ENCODE results near the gene LRRC4C. TPM values are rescaled to one million over a fixed set of nuclear protein-coding genes. Genes with fewer than 3 reads are reported as not detected.

Gene LRRC4C
- total RNA-seq, 1 donor from 2014 or later = not detected

GRCh38 chr11:41419901-41420300 is 39.6 kb downstream of the LRRC4C start:
- no peak for DNase-seq (ENCODE audit: low read depth)

- DNase-seq (ENCODE audit: low read depth) = no peak
These were observed 44.5 kb downstream of the LRRC4C start for GRCh38 chr11:41414771-41415440.

DNA sequence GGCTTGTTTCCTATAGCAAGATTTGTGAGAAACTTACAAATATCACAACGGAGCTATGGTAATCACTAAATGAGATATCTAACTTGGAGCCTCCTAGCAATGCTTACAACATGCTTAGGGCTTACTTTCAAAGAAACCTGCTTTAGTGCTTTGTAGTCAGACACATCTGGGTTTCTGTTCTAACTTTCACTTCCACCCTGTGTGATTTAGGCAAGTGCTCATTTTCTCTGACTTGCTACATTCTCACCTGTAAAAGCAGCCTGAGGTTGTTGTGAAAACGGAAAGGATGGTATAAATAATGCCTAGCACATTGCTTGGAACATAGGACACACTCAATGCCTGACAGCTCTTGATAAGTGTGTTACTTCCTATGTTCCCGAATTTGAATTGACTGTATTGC is 45.6 kb downstream of the LRRC4C start:
- DNase-seq (ENCODE audit: low read depth) = no peak

DNA sequence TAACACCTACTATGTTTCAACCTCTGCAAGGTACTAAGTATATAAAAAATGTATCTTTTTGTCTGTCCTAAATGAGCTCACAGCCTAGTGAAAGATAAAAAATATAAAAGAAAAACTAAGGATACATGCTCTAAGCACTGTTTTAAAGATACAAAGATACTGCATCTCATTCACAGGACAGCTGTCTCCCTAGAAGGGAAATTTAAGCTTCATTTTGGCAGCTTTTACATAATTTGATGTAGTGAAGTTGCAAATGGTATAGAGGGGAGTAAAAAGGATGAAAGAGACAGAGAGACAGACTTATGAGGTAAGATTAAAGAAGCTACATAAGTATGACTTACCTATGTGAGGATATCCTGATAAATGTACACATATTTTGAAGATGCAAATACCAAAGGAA is 53.6 kb downstream of the LRRC4C start:
- DNase-seq (ENCODE audit: low read depth) = no peak

GRCh38 chr11:41404109-41404508 is 55.3 kb downstream of the LRRC4C start:
- DNase-seq (ENCODE audit: low read depth) = no peak

DNA sequence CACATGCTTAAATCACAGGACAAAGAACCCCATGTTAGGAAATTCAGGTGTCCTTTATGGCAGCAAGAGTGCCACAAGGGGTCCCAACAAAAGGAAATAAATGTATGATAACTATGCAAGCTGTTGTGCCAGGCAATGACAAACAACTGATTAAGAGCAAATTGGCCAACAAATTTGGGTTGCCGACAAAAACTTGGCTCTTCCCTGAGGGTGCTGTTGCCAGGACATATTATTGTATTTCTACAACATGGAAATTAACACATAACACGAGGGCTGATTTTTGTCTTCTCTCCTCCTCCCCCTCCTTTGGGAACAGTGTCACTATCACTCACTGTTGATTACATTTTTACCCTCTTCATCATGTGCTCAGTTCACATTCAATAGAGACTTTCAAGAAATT is 56.0 kb downstream of the LRRC4C start:
- no peak for DNase-seq (ENCODE audit: low read depth)

- no peak for DNase-seq (ENCODE audit: low read depth)
These were observed 58.6 kb downstream of the LRRC4C start for GRCh38 chr11:41400819-41401382.

DNA sequence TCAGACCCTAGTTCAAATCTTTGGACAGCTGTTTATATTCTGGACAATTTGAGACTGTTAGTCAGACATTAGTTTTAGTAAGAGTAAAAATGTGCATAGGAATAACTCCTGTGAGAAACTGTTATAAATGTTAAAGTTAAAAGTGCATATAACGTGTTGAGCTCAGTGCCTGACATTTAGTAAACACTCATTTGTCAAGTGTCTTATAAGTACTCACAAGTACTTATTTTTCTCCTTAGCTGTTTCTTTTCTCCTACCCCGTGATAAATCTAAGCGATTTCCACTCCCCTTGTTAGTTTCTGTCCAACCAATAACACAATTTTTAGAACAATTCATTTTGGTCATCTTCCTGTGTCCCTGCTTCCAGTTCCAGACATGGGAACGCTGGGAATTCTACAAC is 59.3 kb downstream of the LRRC4C start:
- DNase-seq (ENCODE audit: low read depth) = no peak

GRCh38 chr11:41399323-41399722 is 60.1 kb downstream of the LRRC4C start:
- no peak for DNase-seq (ENCODE audit: low read depth)

DNA sequence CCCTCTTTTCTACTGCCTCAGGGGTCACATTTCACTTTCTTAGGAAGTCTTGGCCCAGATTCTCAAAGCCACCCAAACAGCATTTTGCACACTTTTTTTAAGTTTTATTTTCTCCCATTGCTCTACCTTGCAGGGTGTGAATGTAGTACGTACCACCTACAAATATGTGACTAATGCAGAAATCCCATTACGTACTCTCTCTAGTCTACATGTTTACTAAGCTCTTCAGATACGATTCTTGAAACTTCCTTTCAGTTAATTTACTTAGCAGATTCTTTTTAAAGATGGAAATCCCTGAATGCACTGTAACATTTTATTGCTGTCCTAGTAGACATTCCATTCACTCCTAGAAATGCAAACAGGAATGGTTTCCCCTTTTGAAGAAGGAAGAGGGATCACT is 61.3 kb downstream of the LRRC4C start:
- DNase-seq (ENCODE audit: low read depth) = no peak

DNA sequence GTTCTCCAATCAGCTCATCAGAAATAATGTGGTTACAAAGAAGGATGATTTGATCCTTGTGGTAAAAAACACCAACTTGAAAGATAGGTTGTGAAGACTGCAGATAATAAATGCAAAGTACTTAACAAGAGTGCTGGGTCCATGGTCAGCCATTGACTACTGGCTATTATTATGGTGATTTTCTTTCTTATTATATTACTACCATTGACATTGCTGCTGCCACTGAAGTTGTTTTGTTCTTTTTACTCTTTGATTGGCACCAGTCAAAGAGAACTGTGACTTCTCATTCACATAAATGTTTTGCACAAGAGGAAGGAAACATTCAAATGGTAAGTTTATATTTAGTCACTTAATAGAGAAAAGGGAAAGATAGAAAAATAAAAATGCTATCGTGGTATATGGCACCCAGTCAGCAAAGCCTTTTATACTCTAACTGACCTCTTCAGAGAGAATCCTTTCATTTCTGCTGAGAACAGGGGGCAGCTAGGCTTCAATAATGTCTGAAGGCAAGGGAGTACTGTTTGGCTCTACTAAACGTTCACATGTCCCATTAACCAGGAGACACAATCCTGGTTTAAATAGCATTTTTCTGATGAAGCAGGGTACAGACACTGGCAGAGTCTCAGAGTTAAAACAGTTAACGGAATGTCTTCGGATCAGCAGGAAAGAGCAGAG is 64.8 kb downstream of the LRRC4C start:
- DNase-seq (ENCODE audit: low read depth) = no peak

GRCh38 chr11:41392596-41392995 is 66.9 kb downstream of the LRRC4C start:
- no peak for DNase-seq (ENCODE audit: low read depth)

DNA sequence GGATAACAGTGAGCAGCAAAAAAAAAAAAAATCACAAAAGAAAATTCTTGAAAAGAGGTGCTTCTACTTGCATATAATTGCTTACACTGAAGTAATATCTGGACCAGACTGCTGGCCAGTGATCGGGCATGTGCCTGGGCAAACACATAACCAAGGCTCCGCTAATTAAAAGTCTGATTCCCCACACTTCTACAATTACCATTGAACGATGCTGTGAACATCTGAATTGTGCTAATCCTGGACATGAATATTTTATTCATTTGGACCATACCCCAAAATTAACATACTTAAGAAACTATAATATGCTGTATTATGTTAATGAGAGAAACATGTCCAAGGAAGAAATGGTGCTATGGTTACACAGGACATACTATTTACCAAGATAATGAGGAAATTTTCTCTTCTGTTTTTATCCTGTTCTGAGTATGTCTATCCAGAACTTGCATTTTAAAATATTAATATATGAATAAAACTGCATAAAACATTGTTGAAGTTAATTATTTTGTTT is 69.8 kb downstream of the LRRC4C start:
- DNase-seq (ENCODE audit: low read depth) = no peak

DNA sequence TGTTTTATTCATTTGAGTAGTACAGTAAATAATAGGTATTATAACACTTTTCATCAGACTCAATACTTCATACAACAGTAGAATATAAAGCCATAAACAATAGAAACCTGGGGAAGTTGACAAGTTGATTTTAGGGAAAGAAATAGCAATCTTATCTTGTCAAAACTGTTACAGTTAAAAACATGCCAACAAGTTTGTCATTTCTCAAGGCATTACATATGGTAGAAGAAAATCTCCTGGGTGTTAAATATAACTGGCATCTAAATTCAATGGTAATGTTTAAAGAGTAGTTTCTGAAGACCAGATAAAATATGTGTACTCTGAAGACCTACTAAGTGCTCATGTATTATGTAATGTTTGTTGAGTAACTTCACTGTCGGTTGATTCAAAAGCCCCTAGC is 75.1 kb downstream of the LRRC4C start:
- no peak for DNase-seq (ENCODE audit: low read depth)

GRCh38 chr11:41383768-41384167 is 75.7 kb downstream of the LRRC4C start:
- DNase-seq (ENCODE audit: low read depth) = no peak

DNA sequence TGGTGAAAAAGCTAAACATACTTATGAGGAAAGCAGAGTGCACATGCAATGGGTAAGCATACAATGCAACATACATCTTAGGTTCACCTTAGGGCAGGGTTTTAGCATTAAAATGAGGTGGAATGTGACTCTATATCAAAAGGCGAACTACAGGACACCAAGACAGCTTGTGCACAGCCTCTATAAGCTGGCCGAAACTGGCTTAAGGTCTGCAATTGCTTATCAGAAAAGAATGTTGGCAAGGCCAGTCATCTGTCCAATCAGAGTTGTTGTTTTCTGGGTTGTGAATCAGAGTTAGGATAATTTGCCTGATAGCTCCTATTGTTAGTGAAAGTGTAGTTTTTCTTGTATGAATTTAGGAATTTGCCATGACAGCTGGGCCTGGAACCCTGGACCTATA is 76.5 kb downstream of the LRRC4C start:
- DNase-seq (ENCODE audit: low read depth) = no peak

DNA sequence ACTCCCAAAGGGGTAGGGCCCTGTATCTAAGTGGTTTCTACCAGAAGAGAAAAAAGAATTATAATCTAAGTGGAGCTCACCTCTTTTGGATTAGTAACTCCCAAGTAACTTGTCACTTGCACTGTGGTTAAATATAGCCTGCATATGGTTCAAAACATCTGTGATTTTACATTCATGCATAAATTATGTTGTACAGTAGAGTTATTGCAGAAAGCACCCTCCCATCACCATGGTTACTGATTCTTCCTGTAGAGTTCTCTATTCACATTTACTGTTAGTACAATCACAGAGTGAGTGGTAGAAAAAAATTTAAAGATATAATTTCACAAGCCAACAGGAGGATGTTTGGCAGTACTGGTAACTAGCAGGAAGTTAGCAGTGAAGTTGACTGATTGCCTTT is 80.4 kb downstream of the LRRC4C start:
- no peak for DNase-seq (ENCODE audit: low read depth)

DNA sequence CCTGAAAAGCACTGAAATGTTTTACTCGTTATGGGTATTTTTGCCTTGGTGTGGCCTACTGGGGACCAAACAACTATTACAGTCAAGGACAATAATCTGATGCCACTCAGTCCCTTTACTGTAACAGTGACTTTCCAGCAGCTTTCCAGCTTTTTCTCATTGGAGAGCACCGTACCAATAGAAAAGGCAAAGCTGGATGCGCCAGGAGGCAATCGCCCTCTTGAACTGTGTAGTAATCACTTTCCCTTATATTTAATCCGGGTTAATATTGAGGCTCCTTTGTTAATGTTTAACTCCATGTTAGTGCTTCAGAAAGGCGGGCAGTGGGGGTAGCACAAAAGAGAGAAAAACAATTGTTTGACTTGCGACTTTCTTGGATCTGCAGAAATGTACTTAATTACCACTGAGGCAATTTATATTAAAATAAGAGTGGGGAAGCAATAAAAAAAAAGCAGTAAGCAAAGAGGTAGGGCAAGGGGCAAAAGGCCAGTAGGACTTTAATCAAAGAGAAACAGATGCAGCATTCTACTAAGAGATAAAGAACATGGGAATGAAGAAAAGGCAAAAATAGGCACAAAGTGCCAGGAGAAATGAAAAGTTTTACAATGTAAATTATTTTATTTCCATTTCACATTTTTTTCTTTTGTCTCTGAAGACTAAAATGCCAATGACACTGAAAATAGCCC is 81.6 kb downstream of the LRRC4C start:
- no peak for DNase-seq (ENCODE audit: low read depth)

DNA sequence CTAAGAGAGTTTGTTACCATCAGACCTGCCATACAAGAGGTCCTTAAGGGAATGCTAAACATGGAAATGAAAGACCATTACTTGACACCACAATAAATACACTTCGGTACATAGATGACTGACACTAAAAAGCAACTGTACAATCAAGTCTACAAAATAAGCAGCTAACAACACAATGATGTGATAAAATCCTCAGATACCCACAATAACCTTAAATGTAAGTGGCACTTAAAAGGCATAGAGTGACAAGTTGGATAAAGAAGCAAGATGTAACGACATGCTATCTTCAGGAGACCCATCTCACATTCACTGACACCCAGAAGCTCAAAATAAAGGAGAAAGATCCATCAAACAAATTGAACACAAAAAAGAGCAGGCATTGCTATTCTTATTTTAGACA is 107.6 kb downstream of the LRRC4C start:
- DNase-seq (ENCODE audit: low read depth) = no peak

GRCh38 chr11:41346042-41346441 is 113.4 kb downstream of the LRRC4C start:
- no peak for DNase-seq (ENCODE audit: low read depth)

DNA sequence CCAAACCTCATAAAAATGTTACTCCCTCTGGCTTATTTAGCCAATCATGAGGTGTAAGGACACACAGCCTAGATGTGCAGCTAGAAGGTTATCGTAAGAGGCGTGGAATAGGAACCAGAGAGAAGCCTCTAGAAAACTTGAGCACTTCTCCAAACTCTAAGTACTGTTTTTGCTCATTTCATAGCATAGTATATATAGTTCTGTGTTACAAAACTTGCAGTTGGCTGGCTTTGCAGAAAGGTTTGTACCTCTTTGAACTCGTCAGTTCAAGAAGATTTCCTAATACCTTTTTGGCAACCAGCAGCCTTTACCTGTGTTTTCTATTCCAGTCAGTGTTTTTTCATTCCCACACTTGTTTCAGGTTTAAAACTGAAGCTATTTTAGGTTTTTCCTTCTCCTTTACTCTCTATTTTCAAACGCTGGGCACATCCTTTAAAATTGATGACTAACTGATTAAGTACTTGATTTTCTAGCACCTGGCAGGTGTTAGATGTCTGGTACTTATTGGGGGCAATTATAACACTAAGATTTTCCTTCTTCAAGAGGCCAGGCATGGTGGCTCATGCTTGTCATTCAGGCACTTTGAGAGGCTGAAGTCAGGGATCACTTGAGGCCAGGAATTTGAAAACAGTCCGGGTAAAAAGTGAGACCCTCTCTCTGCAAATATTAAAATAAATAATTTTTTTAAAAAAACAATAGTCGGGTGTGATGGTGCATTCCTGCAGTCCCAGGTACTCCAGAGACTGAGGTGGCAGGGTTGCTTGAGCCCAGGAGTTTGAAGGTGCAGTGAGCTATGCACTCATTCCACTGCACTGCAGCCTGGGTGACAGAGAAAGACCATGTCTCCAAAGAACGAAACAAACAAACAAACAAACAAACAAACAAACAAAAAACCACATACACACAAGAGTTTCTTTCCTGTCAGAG is 125.2 kb downstream of the LRRC4C start:
- DNase-seq (ENCODE audit: low read depth) = no peak

Data from myocyte (in vitro differentiated cells).